GM21526 (cell line): Measurements from ENCODE around the gene DNLZ.

ENCODE experiments used
- ATAC-seq: cut with Tn5 transposase; IDR thresholded peaks from one replicate; pipeline ENCODE4 v1.9.1; 2021; ENCODE audit warnings: moderate library complexity; ENCODE audit not compliant: unreplicated experiment, low FRiP score

DNLZ gene

GRCh38 chr9:136397643-136398042 is 34.1 kb upstream of the DNLZ start:
- no peak for ATAC-seq

GRCh38 chr9:136396219-136396515 is 32.6 kb upstream of the DNLZ start:
- ATAC-seq: no peak

DNA sequence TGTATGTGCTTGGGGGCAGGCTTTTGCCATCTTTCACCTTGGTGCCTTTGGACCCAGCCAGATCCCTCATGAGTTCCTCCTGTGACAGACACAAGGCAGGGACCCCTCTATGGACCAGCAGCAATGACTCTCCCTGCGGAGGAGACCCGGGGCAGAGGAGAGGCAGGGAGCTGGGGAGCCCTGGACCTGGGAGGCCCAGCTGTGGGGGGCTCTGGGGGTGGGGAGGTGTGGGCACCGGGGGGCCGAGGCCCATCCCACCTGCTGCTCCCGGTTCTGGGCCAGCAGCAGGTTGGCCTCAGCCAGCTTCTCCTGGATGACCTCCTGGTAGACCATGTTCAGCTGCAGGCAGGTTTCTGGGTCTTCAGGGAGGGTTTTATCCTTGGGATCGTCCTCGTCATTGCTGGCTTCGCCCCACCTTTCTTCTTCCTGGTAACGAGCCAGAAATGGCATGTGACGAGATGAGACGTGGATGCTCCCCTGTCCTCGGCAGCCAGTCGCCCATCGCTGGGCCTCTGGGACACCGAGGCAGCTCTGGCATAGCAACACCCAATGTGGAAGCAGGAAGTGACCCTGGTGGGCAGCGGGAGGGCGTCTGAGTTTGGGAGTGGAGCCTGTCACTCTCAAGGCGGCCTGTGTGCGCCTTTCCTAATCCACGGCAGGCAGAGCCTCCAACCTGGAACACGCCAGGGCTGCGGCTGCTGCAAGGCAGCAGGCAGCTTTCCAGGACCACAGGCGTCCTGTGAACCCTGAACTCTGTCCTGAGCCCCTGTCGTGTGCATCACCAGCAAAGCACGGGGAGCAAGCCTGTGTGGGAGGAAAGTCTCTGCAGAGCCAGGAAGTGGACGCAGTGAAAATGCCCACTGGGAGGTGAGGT is 32.0 kb upstream of the DNLZ start:
- no peak for ATAC-seq

- no peak for ATAC-seq
These were observed 31.4 kb upstream of the DNLZ start for GRCh38 chr9:136395020-136395340.

GRCh38 chr9:136394312-136395019 is 30.9 kb upstream of the DNLZ start:
- ATAC-seq: no peak

- ATAC-seq: no peak
These were observed 30.0 kb upstream of the DNLZ start for GRCh38 chr9:136393531-136393930.

- no peak for ATAC-seq
These were observed 29.2 kb upstream of the DNLZ start for GRCh38 chr9:136392538-136393449.

DNA sequence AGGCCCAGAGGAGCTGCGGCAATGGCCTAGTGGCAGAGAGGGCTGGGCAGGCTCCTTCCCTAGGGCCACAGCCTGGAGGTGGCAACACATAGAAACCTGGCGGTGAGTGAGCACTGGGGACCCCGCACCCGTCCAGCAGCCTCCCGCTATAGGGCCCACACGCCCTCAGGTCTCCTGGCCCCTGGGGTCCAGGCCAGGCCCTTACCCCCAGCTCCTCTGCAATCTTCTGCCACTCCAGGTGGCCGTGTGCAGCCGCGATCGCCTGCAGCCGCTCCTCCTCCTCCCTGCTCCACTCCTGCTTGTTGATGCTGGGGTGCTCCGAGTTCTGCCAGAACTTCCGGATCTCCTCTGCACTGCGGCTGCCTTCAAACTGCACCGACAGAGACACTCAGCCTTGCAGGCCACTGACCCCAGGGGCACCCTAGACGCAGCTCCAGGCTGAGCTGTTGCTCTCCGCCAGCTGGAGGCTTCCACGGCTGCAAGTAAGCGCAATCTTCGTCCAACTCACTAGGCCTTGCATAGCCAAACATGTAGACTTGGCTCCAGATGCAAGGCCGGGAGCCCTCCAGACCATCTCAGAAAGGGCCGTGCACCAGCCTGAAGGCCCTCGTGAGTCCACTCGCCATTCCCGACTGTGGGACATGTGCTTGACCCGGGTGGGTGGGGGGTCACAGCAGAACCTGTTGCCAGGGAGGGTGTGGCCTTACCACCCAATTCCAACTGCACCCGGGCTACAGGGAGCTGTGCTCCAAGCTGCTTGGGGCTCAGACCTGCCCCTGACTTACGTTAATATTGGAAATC is 28.4 kb upstream of the DNLZ start:
- no peak for ATAC-seq

GRCh38 chr9:136389396-136389795 is 25.9 kb upstream of the DNLZ start:
- no peak for ATAC-seq

GRCh38 chr9:136387217-136387616 is 23.7 kb upstream of the DNLZ start:
- no peak for ATAC-seq

DNA sequence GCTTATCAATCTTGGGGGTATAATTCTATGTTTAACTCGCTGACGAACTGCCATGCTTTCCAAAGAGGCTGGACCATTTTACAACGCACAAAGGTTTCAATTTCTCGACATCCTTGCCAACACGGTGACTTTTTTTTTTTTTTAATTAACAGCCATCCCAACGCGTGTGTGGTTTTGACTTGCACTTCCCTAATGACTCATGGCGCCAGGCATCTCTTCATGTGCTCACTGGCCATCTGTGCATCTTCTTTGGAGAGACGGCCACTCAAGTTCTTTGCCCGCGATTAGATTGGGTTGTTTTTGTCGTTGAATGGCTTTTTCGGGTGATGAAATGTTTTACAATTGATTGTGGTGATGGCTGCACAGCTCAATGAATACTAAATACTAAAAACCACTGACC is 22.5 kb upstream of the DNLZ start:
- ATAC-seq: no peak

DNA sequence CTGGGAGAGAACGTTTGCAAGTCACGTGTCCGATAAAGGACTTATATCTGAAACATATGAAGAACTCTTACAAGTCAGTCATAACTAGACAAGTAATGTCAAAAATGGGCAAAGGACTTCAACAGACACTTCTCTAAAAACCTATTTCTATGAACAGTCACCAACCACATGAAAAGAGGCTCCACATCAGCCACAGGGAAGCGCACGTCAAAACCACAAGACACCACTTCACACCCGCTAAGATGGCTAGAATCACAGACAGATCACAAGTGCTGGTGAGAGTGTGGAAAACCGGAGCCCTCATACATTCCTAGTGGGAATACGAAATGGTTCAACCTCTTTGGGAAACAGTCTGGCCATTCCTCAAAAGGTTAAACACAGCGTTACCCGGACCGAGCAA is 21.5 kb upstream of the DNLZ start:
- no peak for ATAC-seq

DNA sequence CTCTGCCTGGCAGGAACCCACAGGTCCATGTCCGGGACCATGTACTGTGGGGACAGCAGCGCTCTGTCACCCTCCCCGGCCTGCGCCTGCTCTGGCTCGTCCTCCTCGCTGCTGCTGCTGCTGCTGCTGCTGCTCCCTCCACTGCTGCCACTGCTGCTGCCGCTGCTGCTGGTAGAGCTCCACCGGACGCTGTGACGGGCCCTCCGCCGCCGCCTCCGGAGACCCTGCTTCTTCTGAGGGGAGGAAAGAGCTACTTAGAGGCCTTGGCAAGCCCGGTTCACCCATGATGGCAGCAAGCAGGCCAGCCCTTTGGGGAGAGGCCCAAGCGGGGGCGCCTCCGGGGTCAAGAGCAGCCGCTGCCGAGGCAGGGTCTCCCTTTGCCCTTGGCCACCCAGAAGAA is 19.9 kb upstream of the DNLZ start:
- no peak for ATAC-seq

DNA sequence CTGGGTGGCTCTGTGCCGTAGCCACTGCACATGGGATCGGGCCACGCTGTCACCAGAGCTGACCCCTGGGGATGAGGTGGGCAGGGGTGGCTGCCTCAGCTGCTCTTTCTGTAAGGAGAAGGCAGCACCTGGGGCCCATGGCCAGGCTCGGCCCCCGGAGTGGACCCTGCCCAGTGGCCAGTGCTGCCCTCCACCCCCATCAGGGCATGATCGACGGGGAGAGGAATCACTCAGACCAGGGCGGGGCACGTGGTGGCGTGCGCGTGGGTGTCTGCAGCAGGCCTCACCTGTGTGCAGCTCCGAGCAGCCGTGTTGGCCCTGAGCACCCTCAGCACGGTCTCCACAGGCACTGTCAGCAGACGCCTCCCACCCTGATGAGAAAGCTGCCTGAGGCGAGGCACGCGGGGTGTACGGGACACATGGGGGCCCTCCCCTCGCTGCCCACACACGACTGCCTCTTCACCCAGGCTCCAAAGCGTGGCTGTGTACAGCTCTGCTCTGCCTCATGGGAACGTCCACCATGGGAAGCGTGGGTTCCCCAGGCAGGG is 18.5 kb upstream of the DNLZ start:
- no peak for ATAC-seq

GRCh38 chr9:136381311-136381710 is 17.8 kb upstream of the DNLZ start:
- no peak for ATAC-seq

DNA sequence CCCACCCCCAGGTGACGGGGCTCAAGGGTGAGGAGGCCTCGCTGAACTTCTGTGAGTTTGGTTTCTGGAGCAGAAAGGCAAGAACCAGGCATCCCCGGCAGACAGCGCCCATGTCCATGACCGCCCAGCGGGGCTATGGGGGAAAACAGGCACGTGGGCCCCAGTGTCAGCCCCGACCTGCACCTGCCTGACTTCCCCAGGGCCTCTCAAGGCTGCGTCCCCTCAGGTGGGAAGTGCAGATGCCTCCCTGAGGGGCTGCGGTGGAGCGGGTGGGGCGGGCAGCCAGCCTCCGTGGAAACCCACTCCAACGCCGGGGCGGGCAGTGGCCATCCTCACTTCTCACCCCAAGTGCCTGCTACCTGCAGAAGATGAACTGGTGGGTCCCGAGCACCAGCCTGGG is 16.8 kb upstream of the DNLZ start:
- no peak for ATAC-seq

DNA sequence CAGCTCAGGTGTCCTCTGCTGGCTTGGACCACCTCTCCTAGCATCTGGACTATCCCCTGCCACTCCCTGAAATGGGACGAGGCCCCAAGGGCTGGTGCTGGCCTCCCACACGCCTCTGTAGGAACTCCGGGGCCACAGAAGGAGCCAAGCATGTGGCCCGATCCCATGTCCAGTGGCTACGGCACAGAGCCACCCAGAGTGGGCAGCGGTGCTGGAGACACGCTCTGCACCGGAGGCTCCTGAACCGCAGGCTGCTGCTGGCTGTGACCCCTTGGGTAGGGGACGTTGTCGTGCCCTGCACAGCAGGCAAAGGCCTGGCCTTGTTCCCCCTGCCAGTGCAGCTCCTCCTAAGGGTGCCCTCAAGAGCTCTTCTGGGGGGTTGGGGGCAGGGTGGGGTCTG is 16.3 kb upstream of the DNLZ start:
- no peak for ATAC-seq

- ATAC-seq: no peak
These were observed 15.9 kb upstream of the DNLZ start for GRCh38 chr9:136379401-136379800.

DNA sequence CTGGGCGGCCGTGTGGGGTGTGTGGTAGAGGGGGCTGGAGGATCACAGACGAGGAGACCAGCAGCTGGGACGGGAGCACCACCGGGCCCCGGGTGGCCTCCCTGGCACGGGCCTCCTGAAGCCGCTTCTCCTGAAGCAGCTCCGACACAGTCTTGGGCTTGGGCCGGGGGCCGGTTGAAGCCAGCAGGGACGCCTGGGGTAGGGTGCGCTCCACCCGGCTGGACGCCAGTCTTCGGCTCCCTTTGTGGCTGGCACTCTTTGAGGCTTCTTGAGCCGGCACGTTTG is 15.4 kb upstream of the DNLZ start:
- ATAC-seq: no peak

GRCh38 chr9:136378170-136379002 is 14.8 kb upstream of the DNLZ start:
- no peak for ATAC-seq
